ENCODE data around the gene TMTC4. TPM values are rescaled to one million over a fixed set of nuclear protein-coding genes. Genes with fewer than 3 reads are reported as not detected.
A peak's percentile ranks its signal among the peaks of the same experiment; 100 is the strongest.
"Not testable (repeated sequence)": the region's sequence is repeated elsewhere in the genome, so short reads cannot be mapped to it uniquely, and the experiment has no call there.

The TMTC4 gene
- total and polyA plus RNA-seq, 2 donors from 2014 or later = 10.5 to 15.1 TPM

GRCh38 chr13:100707818-100708740, 33.5 kb upstream of the TMTC4 start:
- no peak for TF ChIP-seq CTCF (IDR thresholded peaks at IDR 0.05; ENCODE audit: borderline replicate concordance, extremely low read depth, insufficient read depth)

GRCh38 chr13:100698331-100698730, 23.7 kb upstream of the TMTC4 start:
- H3K27me3 ChIP-seq (ENCODE audit: control insufficient read depth, insufficient read depth, low read length); H3K4me1 ChIP-seq (ENCODE audit: control insufficient read depth in 2 of 3, insufficient read depth in 2 of 3, low read depth in 1 of 3, low read length in 3 of 3); H3K36me3 ChIP-seq (ENCODE audit: control insufficient read depth in 2 of 3, insufficient read depth in 3 of 3, low read length in 3 of 3); H3K27ac ChIP-seq (ENCODE audit: low read depth in 2 of 2, low read length in 2 of 2); FAIRE-seq; H3K4me3 ChIP-seq (ENCODE audit: low read length in 3 of 3); H3K9ac ChIP-seq (ENCODE audit: low read length in 3 of 3); H3K9me3 ChIP-seq (ENCODE audit: control insufficient read depth in 2 of 3, insufficient read depth in 1 of 3, low read length in 3 of 3); DNase-seq; intact Hi-C loops (cut with DNase I): not testable (repeated sequence)

More at GRCh38 chr13:100707818-100708740, 33.5 kb upstream of the TMTC4 start:
- no peak for FAIRE-seq
- intact Hi-C loops (cut with DNase I) = no loop called here
- H3K4me1 ChIP-seq (ENCODE audit: control insufficient read depth in 2 of 3, insufficient read depth in 2 of 3, low read depth in 1 of 3, low read length in 3 of 3) = no peaks in the 10 kb centered on the region
- H3K9ac ChIP-seq (ENCODE audit: low read length in 3 of 3) = no peak overlapping the region
- DNase-seq = no peak
- H3K27me3 ChIP-seq (ENCODE audit: control insufficient read depth, insufficient read depth, low read length) = no peaks in the 10 kb centered on the region
- H3K9me3 ChIP-seq (ENCODE audit: control insufficient read depth in 2 of 3, insufficient read depth in 1 of 3, low read length in 3 of 3) = no peaks in the 10 kb centered on the region
- no peaks in the 10 kb centered on the region for H3K36me3 ChIP-seq (ENCODE audit: control insufficient read depth in 2 of 3, insufficient read depth in 3 of 3, low read length in 3 of 3)
- H3K27ac ChIP-seq (ENCODE audit: low read depth in 2 of 2, low read length in 2 of 2) = no peak overlapping the region
- H3K4me3 ChIP-seq (ENCODE audit: low read length in 3 of 3) = no peak overlapping the region

GRCh38 chr13:100695509-100695773, 20.8 kb upstream of the TMTC4 start:
- no peak for TF ChIP-seq CTCF (IDR thresholded peaks at IDR 0.05; ENCODE audit: borderline replicate concordance, extremely low read depth, insufficient read depth)

GRCh38 chr13:100694722-100695508, 20.3 kb upstream of the TMTC4 start:
- intact Hi-C loops (cut with DNase I) = no loop called here
- no peaks in the 10 kb centered on the region for H3K36me3 ChIP-seq (ENCODE audit: control insufficient read depth in 2 of 3, insufficient read depth in 3 of 3, low read length in 3 of 3)
- H3K4me1 ChIP-seq (ENCODE audit: control insufficient read depth in 2 of 3, insufficient read depth in 2 of 3, low read depth in 1 of 3, low read length in 3 of 3) = no peaks in the 10 kb centered on the region
- FAIRE-seq = no peak
- peak in 3 of 5 donors; percentile 34 to 46 (median 37) for DNase-seq
- peak; percentile 7 for TF ChIP-seq CTCF (IDR thresholded peaks at IDR 0.05; ENCODE audit: borderline replicate concordance, extremely low read depth, insufficient read depth)
- peaks cover 0 to 3% (median 0%) of the 10 kb centered on the region in 3 donors for H3K9me3 ChIP-seq (ENCODE audit: control insufficient read depth in 2 of 3, insufficient read depth in 1 of 3, low read length in 3 of 3)
- no peaks in the 10 kb centered on the region for H3K27me3 ChIP-seq (ENCODE audit: control insufficient read depth, insufficient read depth, low read length)
- no peak overlapping the region for H3K27ac ChIP-seq (ENCODE audit: low read depth in 2 of 2, low read length in 2 of 2)
- no peak overlapping the region for H3K4me3 ChIP-seq (ENCODE audit: low read length in 3 of 3)
- no peak overlapping the region for H3K9ac ChIP-seq (ENCODE audit: low read length in 3 of 3)

More at GRCh38 chr13:100695509-100695773, 20.8 kb upstream of the TMTC4 start:
- no peaks in the 10 kb centered on the region for H3K36me3 ChIP-seq (ENCODE audit: control insufficient read depth in 2 of 3, insufficient read depth in 3 of 3, low read length in 3 of 3)
- H3K27me3 ChIP-seq (ENCODE audit: control insufficient read depth, insufficient read depth, low read length) = no peaks in the 10 kb centered on the region
- no peaks in the 10 kb centered on the region for H3K4me1 ChIP-seq (ENCODE audit: control insufficient read depth in 2 of 3, insufficient read depth in 2 of 3, low read depth in 1 of 3, low read length in 3 of 3)
- H3K9ac ChIP-seq (ENCODE audit: low read length in 3 of 3) = no peak overlapping the region
- no peak overlapping the region for H3K4me3 ChIP-seq (ENCODE audit: low read length in 3 of 3)
- H3K9me3 ChIP-seq (ENCODE audit: control insufficient read depth in 2 of 3, insufficient read depth in 1 of 3, low read length in 3 of 3) = no peaks in the 10 kb centered on the region
- intact Hi-C loops (cut with DNase I) = no loop called here
- no peak for FAIRE-seq
- no peak overlapping the region for H3K27ac ChIP-seq (ENCODE audit: low read depth in 2 of 2, low read length in 2 of 2)
- no peak for DNase-seq
